Ecto neural progenitor cell (in vitro differentiated cells): ENCODE data around the gene RBM47.
"Not testable (repeated sequence)": the region's sequence is repeated elsewhere in the genome, so short reads cannot be mapped to it uniquely, and the experiment has no call there.

Experiments used
- DNase-seq: peaks from one replicate; pipeline ENCODE4 v3.0.0-alpha.2; 2018; ENCODE audit warnings: low spot score

The RBM47 gene

DNA sequence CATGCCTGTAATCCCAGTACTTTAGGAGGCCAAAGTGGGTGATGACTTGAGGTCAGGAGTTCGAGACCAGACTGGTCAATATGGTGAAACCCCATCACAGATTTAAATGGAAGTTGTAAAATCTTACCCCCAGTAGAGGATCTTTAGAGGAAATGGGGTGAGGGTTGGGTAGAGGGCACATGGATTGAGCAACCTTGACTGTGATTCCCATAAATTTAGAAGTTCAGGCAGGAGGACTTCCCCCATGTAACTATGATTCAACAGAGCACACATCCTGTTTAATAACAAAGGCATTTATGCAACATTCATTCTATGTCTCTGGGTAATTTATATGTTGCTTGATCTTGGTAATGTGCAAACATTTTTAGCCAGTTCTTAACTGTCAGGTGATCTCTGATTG, 143.1 kb downstream of the RBM47 start:
- no peak for DNase-seq

DNA sequence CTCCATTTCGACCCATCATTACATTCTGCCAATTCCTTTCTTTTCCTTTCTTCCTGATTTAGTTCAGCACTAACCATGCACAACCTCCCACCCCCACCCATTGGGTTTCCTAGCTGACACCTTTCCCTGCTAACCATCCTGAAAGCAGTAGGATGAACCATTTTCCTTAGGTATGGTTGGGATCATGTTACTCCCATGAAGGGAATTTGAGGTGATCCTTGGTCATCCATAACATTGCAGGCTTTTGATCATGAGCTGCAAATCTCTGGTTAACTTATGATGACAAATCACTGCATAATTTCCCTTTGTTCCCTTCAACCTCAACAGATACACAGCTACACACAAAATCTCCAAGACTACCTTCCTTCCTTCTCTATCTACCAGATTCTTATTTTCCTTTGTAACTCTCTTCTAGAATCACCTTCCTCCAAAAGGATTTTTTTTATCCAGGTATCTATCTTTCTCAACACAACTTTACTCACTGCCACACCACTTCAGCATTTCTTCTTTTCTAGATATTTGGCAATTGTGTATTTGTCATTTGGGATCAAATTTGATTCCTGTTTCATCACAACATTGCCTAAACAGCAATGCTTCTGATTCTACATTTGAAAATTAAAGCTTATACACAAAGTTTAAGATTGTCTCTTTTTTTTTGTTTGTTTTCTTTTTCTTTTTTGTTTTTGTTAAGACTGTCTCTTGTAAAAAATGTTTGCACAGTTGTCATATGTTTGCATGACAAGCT, 145.1 kb downstream of the RBM47 start:
- no peak for DNase-seq

DNA sequence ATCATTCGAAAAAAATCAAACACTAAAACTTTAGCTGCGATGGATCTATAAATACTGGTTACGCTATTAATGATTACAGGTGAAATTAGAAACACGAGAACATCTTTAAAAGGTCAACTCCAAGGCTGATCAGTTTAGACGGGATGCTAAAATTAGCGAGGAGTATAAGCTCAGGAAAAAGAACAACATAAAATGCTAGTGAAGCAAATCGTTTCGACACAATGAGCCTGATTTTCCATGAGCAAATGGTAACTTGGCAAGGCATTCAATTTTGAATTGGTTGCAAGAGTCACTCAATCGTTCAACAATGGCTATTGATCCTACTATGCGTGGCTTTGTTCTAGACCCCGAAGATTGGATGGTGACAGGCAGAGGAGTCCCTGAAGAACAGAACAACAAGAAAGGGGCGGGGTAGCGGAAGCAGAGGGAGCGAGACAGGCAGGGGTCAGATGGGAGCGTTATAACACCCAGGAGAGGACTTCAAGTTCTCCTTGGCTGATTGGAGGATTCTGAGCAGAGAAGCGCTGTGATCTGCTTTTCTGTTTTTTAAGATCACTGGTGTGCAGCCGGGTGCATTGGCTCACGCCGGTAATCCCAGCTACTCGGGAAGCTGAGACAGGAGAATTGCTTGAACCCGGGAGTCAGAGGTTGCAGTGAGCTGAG, 146.5 kb downstream of the RBM47 start:
- DNase-seq, result peak; percentile 56

DNA sequence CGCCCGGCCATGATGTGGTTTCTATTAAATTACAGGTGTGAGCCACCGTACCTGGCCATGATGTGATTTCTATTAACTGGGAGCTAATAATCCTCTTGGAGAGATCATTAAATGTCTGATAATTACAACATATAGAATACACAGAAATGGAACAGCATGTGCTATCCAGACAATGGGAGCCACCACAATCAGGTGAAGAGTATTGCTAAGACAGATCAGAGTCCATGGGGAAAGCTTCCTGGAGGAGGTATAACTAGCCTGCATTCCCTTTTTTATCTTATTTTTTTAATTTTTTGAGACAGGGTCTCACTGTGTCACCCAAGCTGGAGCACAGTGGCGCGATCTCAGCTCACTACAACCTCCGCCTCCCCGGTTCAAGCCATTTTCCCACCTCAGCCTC, 147.7 kb downstream of the RBM47 start:
- no peak for DNase-seq

DNA sequence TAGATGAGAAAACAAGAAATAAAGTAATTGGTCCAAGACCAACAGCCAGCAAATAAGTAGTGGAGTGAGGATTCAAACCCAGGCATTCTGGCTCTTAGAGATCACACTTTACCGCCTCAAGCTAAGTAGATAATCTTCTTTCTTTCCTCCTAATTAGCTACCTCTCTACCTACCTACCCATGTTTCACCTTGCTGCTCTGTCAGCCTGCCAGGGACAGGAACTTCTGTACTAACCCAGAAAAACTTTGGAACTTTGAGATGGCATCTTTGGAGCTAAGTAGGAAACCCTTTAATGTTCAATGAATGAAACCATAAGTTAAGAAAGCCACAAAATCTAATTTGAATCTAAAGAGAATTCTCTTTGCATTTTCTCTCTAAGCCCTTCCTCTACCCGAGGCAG, 149.4 kb downstream of the RBM47 start:
- no peak for DNase-seq

DNA sequence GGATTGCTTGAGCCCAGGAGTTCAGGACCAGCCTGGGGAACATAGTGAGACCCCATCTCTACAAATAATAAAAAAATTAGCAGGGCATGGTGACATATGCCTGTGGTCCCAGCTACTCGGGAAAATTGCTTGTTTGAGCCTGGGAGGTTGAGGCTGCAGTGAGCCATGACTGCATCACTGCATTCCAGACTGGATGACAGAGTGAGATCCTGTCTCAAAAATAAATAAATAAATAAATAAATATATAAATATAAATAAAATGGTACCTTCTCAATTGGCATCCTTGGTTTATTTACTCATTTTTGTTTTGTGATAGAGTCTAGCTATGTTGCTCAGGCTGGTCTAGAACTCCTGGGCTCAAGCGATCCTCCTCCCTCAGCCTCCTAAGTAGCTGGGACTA, 150.3 kb downstream of the RBM47 start:
- DNase-seq, result no peak

DNA sequence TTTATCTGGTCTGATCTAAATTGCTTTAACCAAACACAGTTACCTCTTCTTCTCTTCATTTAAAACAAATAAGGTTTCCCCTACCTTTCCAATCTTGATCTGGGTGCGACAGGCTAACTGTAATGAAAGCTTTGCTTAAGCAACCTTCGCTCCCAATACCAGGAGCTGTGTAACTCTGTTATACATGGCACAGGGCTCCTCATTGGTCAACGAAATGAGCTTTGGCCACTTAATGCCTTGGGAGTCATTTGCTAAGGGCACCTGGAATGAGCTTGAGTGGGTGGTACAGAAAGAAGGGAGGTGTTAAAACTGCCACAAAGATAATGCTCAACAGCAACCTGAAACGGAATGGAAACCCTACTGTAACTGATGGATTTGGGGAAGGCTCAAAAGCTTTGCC, 154.1 kb downstream of the RBM47 start:
- no peak for DNase-seq

DNA sequence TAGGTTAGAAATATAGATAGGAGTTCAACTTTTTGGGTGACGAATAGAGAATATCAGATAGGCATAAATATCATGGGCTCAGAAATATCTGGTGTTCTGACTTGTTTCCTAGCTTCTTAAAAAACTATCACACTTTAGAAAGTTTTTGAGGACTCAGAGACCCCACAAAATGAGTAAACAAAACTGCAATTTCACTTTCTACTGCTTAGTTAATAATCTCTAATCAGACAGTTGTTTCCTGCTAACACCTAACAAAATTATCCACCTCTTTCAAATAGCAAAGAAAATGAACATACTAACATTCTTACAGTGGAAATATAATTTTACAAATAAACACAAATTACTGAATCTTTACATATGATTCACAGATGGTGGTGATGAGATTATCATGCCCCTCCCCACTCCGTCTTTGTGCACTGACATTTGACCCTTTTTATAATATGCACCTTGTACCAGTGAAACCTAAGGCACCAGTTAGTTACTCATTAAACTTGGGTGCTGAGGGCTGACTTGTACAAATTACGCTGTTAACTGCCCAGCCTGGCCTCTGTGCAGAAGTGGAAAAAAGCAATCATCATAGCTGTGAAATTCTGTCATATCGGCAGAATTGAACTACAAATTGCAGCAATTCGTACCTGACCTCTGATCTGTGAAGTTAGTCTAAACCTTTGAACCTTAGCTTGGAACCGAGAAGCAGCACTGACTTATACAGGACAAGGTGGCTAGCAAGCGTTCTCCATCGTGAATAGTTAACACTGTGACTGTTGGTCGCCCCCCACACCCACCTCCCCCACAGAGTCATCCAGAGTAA, 155.9 kb downstream of the RBM47 start:
- no peak for DNase-seq

DNA sequence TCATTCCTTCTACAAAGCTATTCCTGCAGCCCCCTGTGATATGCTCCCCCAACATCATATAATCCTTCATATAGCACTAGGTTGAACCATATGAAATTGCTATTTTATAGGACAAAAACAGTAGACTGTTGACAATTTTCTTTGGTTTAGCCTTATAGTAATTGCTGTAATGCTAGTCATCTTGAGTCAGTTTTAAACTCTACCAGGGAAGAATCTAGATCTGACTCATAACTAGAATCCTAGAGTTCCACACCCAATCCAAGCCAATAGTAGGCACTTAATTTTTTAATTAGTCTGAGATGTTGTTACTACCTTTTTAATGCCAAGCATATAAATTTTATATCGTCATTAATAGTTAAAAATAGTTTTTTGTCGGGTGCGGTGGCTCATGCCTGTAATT, 157.7 kb downstream of the RBM47 start:
- DNase-seq, result no peak

DNA sequence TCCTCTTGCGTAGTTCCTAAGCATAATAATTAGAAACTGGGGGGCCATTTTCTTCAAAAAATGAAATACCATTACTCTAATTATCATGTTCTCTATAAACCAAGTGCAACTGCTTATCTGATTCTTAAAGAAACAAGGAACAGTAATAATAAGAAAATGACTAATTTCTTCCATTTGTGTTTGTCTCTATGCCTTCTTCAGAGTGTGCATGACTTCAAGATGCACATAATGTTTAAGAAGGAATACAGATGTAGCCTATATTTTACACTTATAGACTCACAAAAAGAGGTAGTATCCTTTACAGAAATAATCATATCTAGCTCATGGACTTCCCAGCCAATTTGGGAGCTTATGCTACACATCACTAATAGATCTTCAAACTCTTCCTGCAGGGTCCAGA, 162.9 kb downstream of the RBM47 start:
- no peak for DNase-seq

DNA sequence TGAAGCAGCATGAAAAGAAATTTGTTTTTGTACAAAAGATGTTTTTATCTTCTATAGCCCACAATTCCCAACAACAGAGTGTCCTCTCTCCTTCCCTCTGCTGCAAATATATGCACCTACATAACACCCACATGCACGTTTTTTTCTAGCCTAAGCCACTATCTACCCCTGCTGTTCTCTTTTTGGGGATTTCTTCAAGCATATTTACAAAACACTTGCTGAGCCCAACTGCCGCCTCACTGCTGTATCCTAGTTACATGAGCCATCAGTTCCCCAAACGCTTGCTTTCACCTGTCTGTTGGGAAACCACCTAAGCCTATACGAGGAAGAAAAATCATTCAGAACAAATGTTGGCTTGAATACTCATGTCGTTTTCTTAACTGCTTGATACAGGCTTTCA, 167.3 kb downstream of the RBM47 start:
- no peak for DNase-seq

DNA sequence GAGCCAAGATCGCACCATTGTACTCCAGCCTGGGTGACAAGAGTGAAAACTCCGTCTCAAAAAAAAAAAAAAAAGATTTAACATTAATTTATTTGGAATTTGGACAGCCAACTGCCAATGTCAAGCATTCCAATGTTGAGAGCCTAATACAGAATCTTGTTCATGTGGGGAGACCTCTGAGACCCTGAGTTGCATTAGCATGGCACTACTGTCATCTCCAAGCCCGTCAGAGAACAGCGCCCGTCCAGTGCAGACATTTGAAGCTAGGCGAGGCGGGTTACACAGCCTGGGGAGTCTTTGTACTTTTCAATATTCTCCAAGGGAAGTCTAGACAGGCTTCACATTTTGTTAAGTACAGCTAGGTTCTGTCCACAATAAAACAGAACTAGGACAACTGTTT, 167.8 kb downstream of the RBM47 start:
- DNase-seq, result no peak

DNA sequence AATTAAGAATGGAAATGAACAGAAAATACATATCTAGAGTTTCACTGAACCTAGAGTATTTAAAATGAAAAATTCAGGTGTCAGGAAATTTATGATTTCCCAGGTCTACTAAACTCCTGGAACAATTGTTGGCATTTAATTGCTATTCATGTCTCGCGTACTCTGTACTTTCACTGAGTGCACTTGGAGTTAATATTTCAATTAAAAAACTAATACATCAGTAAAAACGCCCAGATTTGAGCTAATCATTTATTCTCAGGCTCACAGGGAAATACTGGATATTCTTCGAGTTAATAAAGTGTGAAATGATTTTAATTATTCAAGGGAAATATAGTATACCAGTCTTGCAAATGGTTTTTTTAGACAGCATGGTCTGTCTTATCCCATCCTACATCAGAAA, 168.6 kb downstream of the RBM47 start:
- no peak for DNase-seq

DNA sequence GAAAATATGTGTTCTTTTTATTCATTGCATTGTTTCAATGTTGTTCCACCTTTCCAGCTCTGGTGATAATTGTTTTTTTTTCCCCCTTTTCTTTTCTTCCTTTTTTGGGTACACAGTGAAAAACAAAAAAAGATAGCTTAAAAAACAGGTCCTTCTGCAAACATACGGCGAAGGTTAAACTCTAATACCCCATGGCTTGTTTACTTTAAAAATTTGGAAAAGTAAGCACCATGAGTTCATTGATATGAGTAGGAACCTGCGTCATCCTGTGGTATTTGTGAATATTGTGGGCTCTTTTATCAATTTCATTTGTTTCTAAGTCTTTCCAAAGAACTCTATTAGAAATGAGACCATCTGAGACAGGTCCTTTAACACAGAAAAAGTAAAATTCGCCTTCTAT, 171.0 kb downstream of the RBM47 start:
- DNase-seq, result no peak

DNA sequence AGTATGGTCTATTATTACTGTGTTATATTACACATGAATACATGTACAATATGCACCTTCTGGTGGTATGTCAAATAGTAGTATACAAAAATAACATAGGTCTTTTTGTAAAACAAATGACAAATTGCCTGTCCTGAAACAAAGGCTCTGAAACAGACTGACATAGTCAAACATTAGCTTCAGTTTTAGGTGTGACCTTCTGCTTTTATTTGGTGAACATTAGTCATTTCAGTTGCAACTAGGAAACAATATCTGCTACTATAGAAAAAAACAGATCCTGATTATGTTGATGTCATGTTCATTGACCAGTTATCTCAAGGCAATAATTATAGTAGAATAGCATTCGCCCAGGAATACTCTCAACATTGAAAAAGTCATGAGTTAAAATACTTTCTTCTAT, 171.6 kb downstream of the RBM47 start:
- no peak for DNase-seq

DNA sequence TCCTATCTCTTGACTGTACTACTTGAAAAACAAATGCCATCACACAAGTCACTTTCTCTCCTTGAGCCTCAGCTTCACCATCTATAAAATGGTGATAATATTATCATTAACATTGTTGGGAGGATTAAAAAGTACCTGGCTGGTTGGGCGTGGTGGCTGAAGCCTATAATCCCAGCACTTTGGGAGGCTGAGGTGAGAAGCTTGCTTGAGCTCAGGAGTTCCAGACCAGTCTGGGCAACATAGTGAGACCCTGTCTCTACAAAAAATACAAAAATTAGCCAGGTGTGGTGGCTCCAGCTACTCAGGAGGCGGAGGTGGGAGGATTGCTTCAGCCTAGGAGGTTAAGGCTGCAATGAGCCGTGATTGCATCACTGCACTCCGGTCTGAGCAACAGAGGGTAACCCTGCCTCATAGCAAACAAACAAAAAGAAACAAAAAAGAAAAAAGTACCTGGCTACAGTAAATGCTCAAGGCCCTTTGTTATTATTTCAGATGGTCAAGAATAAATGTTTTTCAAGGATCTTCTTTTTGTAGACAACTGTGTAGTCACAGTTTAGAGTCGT, 174.2 kb downstream of the RBM47 start:
- no peak for DNase-seq

DNA sequence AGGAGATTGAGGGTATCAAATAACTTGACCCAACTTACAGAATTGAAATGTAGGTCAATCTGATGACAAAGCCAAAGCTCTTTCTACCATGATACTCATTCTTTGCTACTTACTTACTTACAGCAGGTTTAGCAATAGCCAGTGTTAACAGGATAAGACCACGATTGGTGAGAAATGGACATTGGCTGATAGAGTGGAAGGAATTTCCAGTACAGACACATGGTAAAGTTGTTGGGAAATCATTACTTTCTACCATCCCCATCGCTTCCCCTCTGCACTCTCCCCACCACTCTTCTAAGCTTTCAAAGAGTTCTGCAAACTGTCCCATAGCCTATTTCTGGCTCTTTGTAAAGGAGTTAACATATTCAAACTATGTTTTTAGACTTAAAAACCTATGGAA, 174.8 kb downstream of the RBM47 start:
- no peak for DNase-seq

DNA sequence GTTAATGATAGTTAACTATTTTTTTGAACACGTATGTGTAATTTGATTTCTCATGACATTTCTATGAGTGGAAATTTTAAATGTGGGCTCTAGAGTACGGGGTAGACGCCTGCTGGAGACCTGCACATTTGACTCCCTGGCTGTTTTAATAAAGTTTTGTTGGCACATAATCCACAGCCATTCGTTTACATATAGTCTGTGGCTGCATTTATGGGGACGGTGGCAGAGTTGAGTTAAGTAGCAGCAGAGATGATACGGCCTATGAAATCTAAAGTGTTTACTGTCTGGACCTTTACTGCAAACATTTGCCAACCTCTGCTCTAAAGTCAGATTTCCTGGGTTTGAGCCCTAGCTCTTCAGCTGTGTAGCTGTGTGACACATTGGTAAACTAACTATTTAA, 175.8 kb downstream of the RBM47 start:
- DNase-seq, result no peak

DNA sequence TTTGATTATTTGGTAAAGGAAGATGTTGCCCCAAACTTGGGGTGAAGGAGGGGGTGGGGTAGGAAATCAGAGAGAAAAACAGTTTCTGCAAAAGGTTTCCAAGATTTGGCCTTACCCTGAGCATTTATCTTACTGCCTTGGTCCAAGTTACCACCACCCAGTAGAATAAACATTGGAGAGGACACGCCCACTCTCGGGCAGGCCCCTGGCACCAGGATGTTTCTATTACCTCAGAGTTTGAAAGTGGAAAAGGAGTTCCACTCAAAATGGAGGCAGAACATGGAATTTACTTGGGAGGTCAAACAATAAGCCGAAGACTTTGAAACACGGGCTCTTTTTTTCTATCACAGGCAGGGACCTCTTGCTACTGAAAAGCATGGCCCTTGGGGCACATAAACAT, 180.8 kb downstream of the RBM47 start:
- no peak for DNase-seq

DNA sequence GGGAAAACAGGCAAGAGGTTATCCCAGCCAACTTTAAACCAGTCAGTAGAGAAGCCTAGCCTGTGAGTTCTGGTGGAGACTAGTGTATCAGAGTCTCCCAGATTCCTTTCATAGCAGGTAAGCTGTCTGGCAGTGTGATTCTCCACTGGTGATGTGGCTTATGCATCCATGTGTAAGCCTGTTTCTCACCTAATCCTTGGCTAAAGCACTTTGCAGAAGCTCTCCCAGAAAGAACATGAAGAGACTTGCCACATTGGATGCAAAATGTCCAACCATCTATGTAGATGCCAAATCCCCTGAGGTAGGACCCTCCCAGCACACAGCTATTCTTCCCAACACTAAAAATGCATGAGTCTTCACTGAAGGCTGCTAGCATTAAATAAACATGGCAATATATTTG, 182.8 kb downstream of the RBM47 start:
- DNase-seq, result no peak

DNA sequence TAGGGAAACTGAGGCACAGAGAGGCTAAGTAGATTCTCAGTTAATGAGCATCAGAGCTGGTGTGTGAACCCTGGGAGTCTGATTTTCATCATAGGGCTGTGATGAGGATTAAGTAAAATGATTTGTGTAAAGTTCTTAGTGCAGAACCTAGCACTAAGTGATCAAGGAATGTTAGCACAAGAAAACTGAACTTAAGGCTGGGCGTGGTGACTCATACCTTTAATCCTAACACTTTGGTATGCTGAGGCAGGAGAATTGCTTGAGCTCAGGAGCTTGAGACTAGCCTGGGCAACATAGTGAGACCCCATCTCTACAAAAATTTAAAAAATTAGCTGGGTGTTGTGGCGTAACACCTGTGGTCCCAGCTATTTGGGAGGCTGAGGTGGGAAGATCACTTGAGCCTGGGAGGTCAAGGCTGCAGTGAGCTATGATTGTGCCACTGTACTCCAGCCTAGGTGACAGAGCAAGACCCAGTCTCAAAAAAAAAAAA, 183.4 kb downstream of the RBM47 start:
- not testable (repeated sequence) for DNase-seq

DNA sequence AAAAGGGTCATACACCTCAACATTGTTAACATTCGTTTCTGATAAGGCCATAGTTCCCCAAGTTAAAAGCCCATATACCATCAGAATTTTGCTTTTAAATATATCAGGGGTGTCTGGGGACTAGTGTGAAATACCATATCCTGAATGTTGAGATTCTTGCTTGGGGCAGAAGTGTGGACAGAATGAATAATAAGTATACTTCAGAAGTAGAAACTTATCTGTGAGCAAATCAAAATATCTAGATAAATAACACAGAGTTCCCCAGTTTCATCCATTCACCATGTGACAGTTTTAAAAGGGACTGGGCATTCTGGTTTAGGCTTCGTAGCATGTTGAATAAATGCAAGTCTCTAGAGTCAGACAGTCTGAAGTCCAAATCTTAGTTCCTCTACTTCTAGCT, 184.0 kb downstream of the RBM47 start:
- no peak for DNase-seq

DNA sequence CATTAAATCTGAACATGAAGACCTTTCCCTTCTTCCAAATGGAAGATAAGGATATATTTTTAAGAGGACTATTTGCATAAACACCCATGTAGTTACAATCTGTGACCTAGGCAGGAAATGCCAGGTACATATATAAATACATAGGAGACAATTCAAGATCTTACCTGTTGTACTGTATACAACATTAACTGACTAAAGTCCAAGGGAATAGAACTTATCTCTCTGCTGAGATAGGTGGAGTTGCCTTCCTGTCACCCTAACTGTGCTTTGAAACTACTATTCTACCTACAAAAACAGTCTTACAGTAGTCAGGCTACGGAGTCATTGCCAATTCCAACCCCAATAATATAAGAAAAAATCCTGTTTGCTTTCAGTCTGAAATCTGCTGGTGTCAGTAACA, 188.2 kb downstream of the RBM47 start:
- DNase-seq, result no peak
